Loucy (cell line): ENCODE measurements around the gene KLHL41.

Experiments used
- CTCF ChIP-seq: fragments of 200-600 bp; sonication (generic); conservative IDR thresholded peaks from 2 replicates; pipeline ENCODE4 v1.5.1; 2014; ENCODE audit warnings: mild to moderate bottlenecking, antibody characterized with exemption, low read length
- EZH2phosphoT487 ChIP-seq: fragments of 200-600 bp; IDR thresholded peaks from 2 replicates; pipeline ENCODE4 v1.6.1; 2018; ENCODE audit warnings: antibody characterized with exemption, mild to moderate bottlenecking, moderate library complexity, borderline replicate concordance

GRCh38 chr2:169462896-169463695, 46.4 kb upstream of the KLHL41 start:
- TF ChIP-seq CTCF: no peak
- no peak for TF ChIP-seq EZH2phosphoT487
